ENCODE measurements around the gene PXN. TPM values are rescaled to one million over a fixed set of nuclear protein-coding genes. Genes with fewer than 3 reads are reported as not detected.
"Not testable (repeated sequence)": the region's sequence is repeated elsewhere in the genome, so short reads cannot be mapped to it uniquely, and the experiment has no call there.

The PXN gene
- total RNA-seq, 1 donor from 2014 or later: 11.6 TPM

GRCh38 chr12:120242275-120242799 lies 23.2 kb downstream of the PXN start:
- no peak for DNase-seq (ENCODE audit: low spot score)

GRCh38 chr12:120241561-120242274 lies 23.8 kb downstream of the PXN start:
- no peak for DNase-seq (ENCODE audit: low spot score)

GRCh38 chr12:120240495-120240833 lies 25.1 kb downstream of the PXN start:
- no peak for DNase-seq (ENCODE audit: low spot score)

- DNase-seq (ENCODE audit: low spot score): no peak
Observed at GRCh38 chr12:120239776-120240494, 25.6 kb downstream of the PXN start.

GRCh38 chr12:120238839-120239445 lies 26.6 kb downstream of the PXN start:
- DNase-seq (ENCODE audit: low spot score): no peak

GRCh38 chr12:120238217-120238616 lies 27.3 kb downstream of the PXN start:
- DNase-seq (ENCODE audit: low spot score): no peak

GRCh38 chr12:120237360-120238171 lies 28.0 kb downstream of the PXN start:
- no peak for DNase-seq (ENCODE audit: low spot score)

GRCh38 chr12:120236809-120237208 lies 28.7 kb downstream of the PXN start:
- not testable (repeated sequence) for DNase-seq (ENCODE audit: low spot score)

GRCh38 chr12:120235369-120236323 lies 29.9 kb downstream of the PXN start:
- DNase-seq (ENCODE audit: low spot score): peak; percentile 72

- DNase-seq (ENCODE audit: low spot score): peak; percentile 93
Observed at GRCh38 chr12:120234643-120235368, 30.7 kb downstream of the PXN start.

GRCh38 chr12:120231316-120232011 lies 34.1 kb downstream of the PXN start:
- peak; percentile 78 for DNase-seq (ENCODE audit: low spot score)

GRCh38 chr12:120230974-120231315 lies 34.6 kb downstream of the PXN start:
- DNase-seq (ENCODE audit: low spot score): no peak

GRCh38 chr12:120230326-120230973 lies 35.1 kb downstream of the PXN start:
- peak; percentile 97 for DNase-seq (ENCODE audit: low spot score)

GRCh38 chr12:120229487-120230325 lies 35.8 kb downstream of the PXN start:
- peak; percentile 65 for DNase-seq (ENCODE audit: low spot score)

GRCh38 chr12:120229071-120229486 lies 36.5 kb downstream of the PXN start:
- peak; percentile 90 for DNase-seq (ENCODE audit: low spot score)

- DNase-seq (ENCODE audit: low spot score): peak; percentile 92
Observed at GRCh38 chr12:120228291-120229070, 37.0 kb downstream of the PXN start.

- DNase-seq (ENCODE audit: low spot score): peak; percentile 47
Observed at GRCh38 chr12:120228041-120228290, 37.6 kb downstream of the PXN start.

All from umbilical cord (tissue), 2 donors.